ENCODE results near the gene KAZN.

GRCh38 chr1:15128077-15128476, 529.6 kb downstream of the KAZN start:
- TF ChIP-seq SIX5 (IDR thresholded peaks at IDR 0.05; ENCODE audit: low read depth, low read length): no peak
- no peak for TF ChIP-seq CTCF (IDR thresholded peaks at IDR 0.05; ENCODE audit: control extremely low read depth in 1 of 3, insufficient read depth in 1 of 3, low read depth in 1 of 3, low read length in 3 of 3)
- TF ChIP-seq EP300 (IDR thresholded peaks at IDR 0.05; ENCODE audit: borderline replicate concordance in 1 of 2, low read depth in 2 of 2, low read length in 2 of 2): no peak
- TF ChIP-seq RFX5 (IDR thresholded peaks at IDR 0.05; ENCODE audit: borderline replicate concordance, low read depth, low read length): no peak
- TF ChIP-seq KDM1A (IDR thresholded peaks at IDR 0.05; ENCODE audit: borderline replicate concordance, low read length): no peak
- no peak for TF ChIP-seq POLR2A (IDR thresholded peaks at IDR 0.05; ENCODE audit: control extremely low read depth in 1 of 2, low read depth in 2 of 2, low read length in 2 of 2)
- no peak for TF ChIP-seq HDAC6 (IDR thresholded peaks at IDR 0.05; ENCODE audit: low read depth, low read length)
